Naive thymus-derived CD4-positive, alpha-beta T cell (primary cell): ENCODE measurements around the gene CMIP. TPM values are rescaled to one million over a fixed set of nuclear protein-coding genes. Genes with fewer than 3 reads are reported as not detected.
A peak's percentile ranks its signal among the peaks of the same experiment; 100 is the strongest.

Experiments
- ATAC-seq: fragments of 150-1000 bp; cut with Tn5 transposase; 2 replicates; pipeline ENCODE4 v1.10.0; 2021; ENCODE audit warnings: mild to moderate bottlenecking, moderate library complexity
- CTCF ChIA-PET: fragments of 350-600 bp; sonication (Branson Sonifier 250); formaldehyde crosslinking; loops from one replicate; lab custom pipeline; 2021; ENCODE audit warnings: antibody characterized with exemption; lab: Charles Lee
- POLR2A ChIA-PET: fragments of 350-600 bp; sonication (Branson Sonifier 250); formaldehyde crosslinking; loops from one replicate; lab custom pipeline; 2021; ENCODE audit warnings: antibody characterized with exemption, inconsistent platforms; lab: Charles Lee
- DNase-seq, 9 donors: peaks; one replicate each; pipeline versions ENCODE4 v3.0.0 to v3.0.0-alpha.2; 2020 to 2022; ENCODE audit warnings: mixed read lengths in 1 of 9
- H3K27ac ChIP-seq: one replicate; pipeline ENCODE4 v1.7.0; 2013; ENCODE audit warnings: mild to moderate bottlenecking, low read depth, low read length, moderate library complexity
- H3K27me3 ChIP-seq, 2 donors: one replicate each; pipeline ENCODE4 v1.7.0; 2013; ENCODE audit warnings: low read length in 2 of 2, mild to moderate bottlenecking in 2 of 2, moderate library complexity in 2 of 2; ENCODE audit not compliant: control insufficient read depth in 2 of 2, insufficient read depth in 2 of 2
- H3K36me3 ChIP-seq, 3 experiments: 1 replicate in 2 of 3; 2 replicates in 1 of 3; pipeline ENCODE4 v1.7.0; 2013; ENCODE audit warnings: low read length in 3 of 3, mild to moderate bottlenecking in 3 of 3, moderate library complexity in 1 of 3; ENCODE audit not compliant: insufficient read depth in 3 of 3, control insufficient read depth in 2 of 3
- H3K4me1 ChIP-seq, 2 donors: one replicate each; pipeline ENCODE4 v1.7.0; 2013; ENCODE audit warnings: low read length in 2 of 2, mild to moderate bottlenecking in 2 of 2, moderate library complexity in 1 of 2; ENCODE audit not compliant: control insufficient read depth in 2 of 2, insufficient read depth in 2 of 2
- H3K4me3 ChIP-seq: 2 replicates; pipeline ENCODE4 v1.7.0; 2013; ENCODE audit warnings: mild to moderate bottlenecking, low read length
- H3K9me3 ChIP-seq, 3 experiments: 1 replicate in 2 of 3; 2 replicates in 1 of 3; pipeline ENCODE4 v1.7.0; 2013; ENCODE audit warnings: low read length in 3 of 3; ENCODE audit not compliant: control insufficient read depth in 2 of 3
- H3K27ac Mint-ChIP-seq, 9 donors: one replicate each; pipeline ENCODE4 v1.8.0; 2020 to 2022; ENCODE audit warnings: mixed read lengths in 9 of 9, mild to moderate bottlenecking in 8 of 9, moderate library complexity in 5 of 9, inconsistent platforms in 2 of 9
- H3K27me3 Mint-ChIP-seq, 5 donors: one replicate each; pipeline ENCODE4 v1.8.0; 2021 to 2022; ENCODE audit warnings: mixed read lengths in 5 of 5, mild to moderate bottlenecking in 1 of 5
- H3K36me3 Mint-ChIP-seq, 5 donors: one replicate each; pipeline ENCODE4 v1.8.0; 2020 to 2022; ENCODE audit warnings: mixed read lengths in 5 of 5, mild to moderate bottlenecking in 3 of 5, inconsistent platforms in 1 of 5
- H3K4me1 Mint-ChIP-seq, 7 donors: one replicate each; pipeline ENCODE4 v1.8.0; 2020 to 2022; ENCODE audit warnings: mixed read lengths in 7 of 7, mild to moderate bottlenecking in 3 of 7, inconsistent platforms in 1 of 7
- H3K4me3 Mint-ChIP-seq, 10 donors: one replicate each; pipeline ENCODE4 v1.8.0; 2020 to 2022; ENCODE audit warnings: mild to moderate bottlenecking in 10 of 10, mixed read lengths in 10 of 10, moderate library complexity in 6 of 10, inconsistent platforms in 2 of 10
- H3K9me3 Mint-ChIP-seq, 11 donors: one replicate each; pipeline ENCODE4 v1.8.0; 2020 to 2022; ENCODE audit warnings: mixed read lengths in 11 of 11, mild to moderate bottlenecking in 4 of 11, inconsistent platforms in 1 of 11, moderate library complexity in 1 of 11
- intact Hi-C, 2 donors: fragments of 100-400 bp; cut with micrococcal nuclease; formaldehyde crosslinking; loops; one replicate each; pipeline ENCODE4 v1.15.1; 2023
- polyA plus RNA-seq, 2 donors: library from polyadenylated mRNA; unstranded; fragments of 300-500 nt; fragmentation: Illumina TruSeq; gene quantifications; one replicate each; pipeline ENCODE4 v1.2.3, GENCODE V29; 2021
- total RNA-seq, 6 experiments: library from RNA in 5 of 6; stranded (reverse) in 5 of 6; gene quantifications; 1 replicate in 5 of 6; 2 replicates in 1 of 6; pipeline ENCODE4 v1.2.3 and lab custom pipeline; 2021 to 2026

Gene CMIP
- total and polyA plus RNA-seq, 7 experiments from 2014 or later: 0.66 to 75.4 (median 34.3) TPM

- Mint-ChIP-seq H3K36me3 (peaks cover 0 to 41% (median 15%) of the 10 kb centered on the region in 5 donors), H3K9me3 (peaks cover 0 to 1% (median 0%) of the 10 kb centered on the region in 11 donors), H3K27me3 (no peaks in the 10 kb centered on the region), H3K4me1 (peaks cover 0 to 16% (median 0%) of the 10 kb centered on the region in 7 donors), H3K4me3 (no peak overlapping the region), H3K27ac (peak overlapping the region in 1 of 9 donors; percentile 66)
- H3K4me3 ChIP-seq: no peak overlapping the region
- POLR2A ChIA-PET: no interaction called here
- H3K27me3 ChIP-seq: no peaks in the 10 kb centered on the region
- H3K9me3 ChIP-seq: no peaks in the 10 kb centered on the region
- H3K36me3 ChIP-seq: peaks cover 2 to 88% (median 7%) of the 10 kb centered on the region in 3 experiments
- H3K27ac ChIP-seq: no peak overlapping the region
- DNase-seq (no peak), ATAC-seq (no peak)
- CTCF ChIA-PET: interaction anchor here (0.7 to 1.6 kb wide), 3 partner anchors 16 to 294 kb away, joined by 4 read pairs; no protein-coding TSS in a partner anchor
- intact Hi-C loops: no loop called here
- no peaks in the 10 kb centered on the region for H3K4me1 ChIP-seq
Observed at GRCh38 chr16:81698310-81698641, 253.7 kb downstream of the CMIP start.

- no peak overlapping the region for H3K27ac ChIP-seq
- H3K36me3 ChIP-seq: peaks cover 0 to 83% (median 7%) of the 10 kb centered on the region in 3 experiments
- H3K27me3 ChIP-seq: no peaks in the 10 kb centered on the region
- H3K4me1 ChIP-seq: no peaks in the 10 kb centered on the region
- intact Hi-C loops: no loop called here
- Mint-ChIP-seq H3K4me3 (no peak overlapping the region), H3K36me3 (peaks cover 0 to 39% (median 9%) of the 10 kb centered on the region in 5 donors), H3K9me3 (peaks cover 0 to 1% (median 0%) of the 10 kb centered on the region in 11 donors), H3K27me3 (no peaks in the 10 kb centered on the region), H3K27ac (peak overlapping the region in 1 of 9 donors; percentile 63), H3K4me1 (peaks cover 0 to 14% (median 0%) of the 10 kb centered on the region in 7 donors)
- DNase-seq (no peak), ATAC-seq (no peak)
- ChIA-PET CTCF (interaction anchor here (1.6 kb wide), 1 partner anchor 296 kb away, joined by 4 read pairs; no protein-coding TSS in a partner anchor), POLR2A (no interaction called here)
- H3K4me3 ChIP-seq: no peak overlapping the region
- no peaks in the 10 kb centered on the region for H3K9me3 ChIP-seq
Observed at GRCh38 chr16:81699596-81699995, 255.0 kb downstream of the CMIP start.

- Mint-ChIP-seq H3K27me3 (no peaks in the 10 kb centered on the region), H3K4me1 (peaks cover 0 to 11% (median 0%) of the 10 kb centered on the region in 7 donors), H3K9me3 (peaks cover 0 to 1% (median 0%) of the 10 kb centered on the region in 11 donors), H3K36me3 (peaks cover 0 to 36% (median 9%) of the 10 kb centered on the region in 5 donors), H3K4me3 (no peak overlapping the region), H3K27ac (peak overlapping the region in 1 of 9 donors; percentile 63)
- Histone ChIP-seq H3K36me3 (peaks cover 0 to 85% (median 7%) of the 10 kb centered on the region in 3 experiments), H3K9me3 (no peaks in the 10 kb centered on the region), H3K27ac (no peak overlapping the region), H3K4me1 (no peaks in the 10 kb centered on the region), H3K4me3 (no peak overlapping the region), H3K27me3 (no peaks in the 10 kb centered on the region)
- CTCF ChIA-PET: no interaction called here
- POLR2A ChIA-PET: no interaction called here
- no peak for DNase-seq
- no peak for ATAC-seq
- intact Hi-C loops: no loop called here
Observed at GRCh38 chr16:81700071-81700779, 255.6 kb downstream of the CMIP start.

- DNase-seq (no peak), ATAC-seq (no peak)
- H3K9me3 ChIP-seq: no peaks in the 10 kb centered on the region
- no peak overlapping the region for H3K4me3 ChIP-seq
- Mint-ChIP-seq H3K9me3 (peaks cover 0 to 1% (median 0%) of the 10 kb centered on the region in 11 donors), H3K27ac (peak overlapping the region in 6 of 9 donors; percentile 14 to 75 (median 34)), H3K27me3 (no peaks in the 10 kb centered on the region), H3K36me3 (peaks cover 0 to 36% (median 9%) of the 10 kb centered on the region in 5 donors), H3K4me3 (no peak overlapping the region), H3K4me1 (peaks cover 0 to 8% (median 0%) of the 10 kb centered on the region in 7 donors)
- no peaks in the 10 kb centered on the region for H3K27me3 ChIP-seq
- ChIA-PET CTCF (no interaction called here), POLR2A (no interaction called here)
- no peaks in the 10 kb centered on the region for H3K4me1 ChIP-seq
- no peak overlapping the region for H3K27ac ChIP-seq
- H3K36me3 ChIP-seq: peaks cover 0 to 87% (median 7%) of the 10 kb centered on the region in 3 experiments
- intact Hi-C loops: no loop called here
Observed at GRCh38 chr16:81700780-81701165, 256.2 kb downstream of the CMIP start.

GRCh38 chr16:81701296-81701970, 256.8 kb downstream of the CMIP start:
- H3K4me3 ChIP-seq: no peak overlapping the region
- ChIA-PET CTCF (no interaction called here), POLR2A (no interaction called here)
- DNase-seq (no peak), ATAC-seq (no peak)
- H3K27ac ChIP-seq: no peak overlapping the region
- H3K27me3 ChIP-seq: no peaks in the 10 kb centered on the region
- H3K4me1 Mint-ChIP-seq: peaks cover 0 to 6% (median 0%) of the 10 kb centered on the region in 7 donors
- peaks cover 0 to 1% (median 0%) of the 10 kb centered on the region in 11 donors for H3K9me3 Mint-ChIP-seq
- H3K36me3 Mint-ChIP-seq: peaks cover 0 to 38% (median 9%) of the 10 kb centered on the region in 5 donors
- H3K36me3 ChIP-seq: peaks cover 0 to 87% (median 7%) of the 10 kb centered on the region in 3 experiments
- no peaks in the 10 kb centered on the region for H3K4me1 ChIP-seq
- H3K27me3 Mint-ChIP-seq: no peaks in the 10 kb centered on the region
- H3K4me3 Mint-ChIP-seq: no peak overlapping the region
- H3K9me3 ChIP-seq: no peaks in the 10 kb centered on the region
- peak overlapping the region in 4 of 9 donors; percentile 14 to 34 (median 24) for H3K27ac Mint-ChIP-seq
- intact Hi-C loops: no loop called here

- peaks cover 0 to 87% (median 7%) of the 10 kb centered on the region in 3 experiments for H3K36me3 ChIP-seq
- H3K36me3 Mint-ChIP-seq: peaks cover 7 to 48% (median 15%) of the 10 kb centered on the region in 5 donors
- peaks cover 0 to 1% (median 0%) of the 10 kb centered on the region in 11 donors for H3K9me3 Mint-ChIP-seq
- H3K27me3 Mint-ChIP-seq: no peaks in the 10 kb centered on the region
- no peak overlapping the region for H3K4me3 ChIP-seq
- H3K27me3 ChIP-seq: no peaks in the 10 kb centered on the region
- peaks cover 0 to 8% (median 0%) of the 10 kb centered on the region in 7 donors for H3K4me1 Mint-ChIP-seq
- intact Hi-C loops: no loop called here
- H3K27ac Mint-ChIP-seq: peak overlapping the region; percentile 28 to 81 (median 68)
- ChIA-PET POLR2A (no interaction called here), CTCF (no interaction called here)
- ATAC-seq (no peak), DNase-seq (no peak)
- no peaks in the 10 kb centered on the region for H3K4me1 ChIP-seq
- H3K9me3 ChIP-seq: no peaks in the 10 kb centered on the region
- no peak overlapping the region for H3K4me3 Mint-ChIP-seq
- H3K27ac ChIP-seq: no peak overlapping the region
Observed at GRCh38 chr16:81702506-81702905, 257.9 kb downstream of the CMIP start.
